Measurements from ENCODE around the gene SMAD1.

SMAD1 gene

DNA sequence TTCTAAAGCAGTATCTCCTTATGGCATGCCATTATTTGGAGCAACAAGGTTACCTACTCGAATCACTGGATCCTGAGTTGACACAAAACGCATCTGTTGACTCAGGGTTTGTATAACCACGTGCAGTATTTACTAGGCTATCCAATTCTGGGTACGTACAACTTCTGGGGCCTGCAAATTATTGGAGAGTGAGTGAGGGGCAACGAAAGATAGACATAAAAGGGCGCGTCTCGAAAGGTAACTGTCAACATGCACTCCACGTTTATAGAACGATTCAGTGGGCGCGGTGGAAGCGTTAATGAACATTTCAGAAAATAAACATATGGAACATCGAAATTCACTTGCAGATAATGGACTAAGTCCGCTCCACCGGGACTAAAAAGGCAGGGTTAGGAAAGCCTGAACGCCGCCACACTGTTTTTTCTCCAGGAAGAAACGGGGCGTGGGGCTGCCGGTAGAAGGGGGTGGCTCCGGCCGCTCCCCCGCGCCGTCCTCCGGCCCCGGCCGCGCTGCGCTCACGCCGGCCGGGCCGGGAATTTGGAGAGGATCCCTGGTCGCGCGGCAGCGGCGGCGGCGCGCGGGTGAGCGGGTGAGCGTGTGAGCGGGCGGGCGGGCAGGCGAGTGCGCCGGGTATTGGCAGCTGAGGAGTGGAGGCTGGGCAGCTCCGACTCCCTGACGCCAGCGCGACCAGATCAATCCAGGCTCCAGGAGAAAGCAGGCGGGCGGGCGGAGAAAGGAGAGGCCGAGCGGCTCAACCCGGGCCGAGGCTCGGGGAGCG lies at the start of gene SMAD1:
SMAD1 (plus strand) TSS at position 690 of the 778 bp plus-strand sequence. CDS start 32,761 bp downstream, outside the sequence.
- TF ChIP-seq, protein P1, sequence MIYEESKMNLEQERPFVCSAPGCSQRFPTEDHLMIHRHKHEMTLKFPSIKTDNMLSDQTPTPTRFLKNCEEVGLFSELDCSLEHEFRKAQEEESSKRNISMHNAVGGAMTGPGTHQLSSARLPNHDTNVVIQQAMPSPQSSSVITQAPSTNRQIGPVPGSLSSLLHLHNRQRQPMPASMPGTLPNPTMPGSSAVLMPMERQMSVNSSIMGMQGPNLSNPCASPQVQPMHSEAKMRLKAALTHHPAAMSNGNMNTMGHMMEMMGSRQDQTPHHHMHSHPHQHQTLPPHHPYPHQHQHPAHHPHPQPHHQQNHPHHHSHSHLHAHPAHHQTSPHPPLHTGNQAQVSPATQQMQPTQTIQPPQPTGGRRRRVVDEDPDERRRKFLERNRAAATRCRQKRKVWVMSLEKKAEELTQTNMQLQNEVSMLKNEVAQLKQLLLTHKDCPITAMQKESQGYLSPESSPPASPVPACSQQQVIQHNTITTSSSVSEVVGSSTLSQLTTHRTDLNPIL (CRISPR knock-in tag; IDR thresholded peaks at IDR 0.05; ENCODE audit: low read depth), result no peak
- TF ChIP-seq RARB (CRISPR knock-in tag; IDR thresholded peaks at IDR 0.05), result no peak
- no peak for TF ChIP-seq ZC3H10 (CRISPR knock-in tag; IDR thresholded peaks at IDR 0.05)
- TF ChIP-seq CSDC2 (CRISPR knock-in tag; IDR thresholded peaks at IDR 0.05), result no peak
- no peak for TF ChIP-seq OSR1 (CRISPR knock-in tag; IDR thresholded peaks at IDR 0.05)
- no peak for TF ChIP-seq ESRRG (CRISPR knock-in tag; IDR thresholded peaks at IDR 0.05)
- TF ChIP-seq TOX (CRISPR knock-in tag; IDR thresholded peaks at IDR 0.05; ENCODE audit: borderline replicate concordance), result no peak
- TF ChIP-seq GLIS3 (CRISPR knock-in tag; IDR thresholded peaks at IDR 0.05), result no peak
- TF ChIP-seq, protein P2, sequence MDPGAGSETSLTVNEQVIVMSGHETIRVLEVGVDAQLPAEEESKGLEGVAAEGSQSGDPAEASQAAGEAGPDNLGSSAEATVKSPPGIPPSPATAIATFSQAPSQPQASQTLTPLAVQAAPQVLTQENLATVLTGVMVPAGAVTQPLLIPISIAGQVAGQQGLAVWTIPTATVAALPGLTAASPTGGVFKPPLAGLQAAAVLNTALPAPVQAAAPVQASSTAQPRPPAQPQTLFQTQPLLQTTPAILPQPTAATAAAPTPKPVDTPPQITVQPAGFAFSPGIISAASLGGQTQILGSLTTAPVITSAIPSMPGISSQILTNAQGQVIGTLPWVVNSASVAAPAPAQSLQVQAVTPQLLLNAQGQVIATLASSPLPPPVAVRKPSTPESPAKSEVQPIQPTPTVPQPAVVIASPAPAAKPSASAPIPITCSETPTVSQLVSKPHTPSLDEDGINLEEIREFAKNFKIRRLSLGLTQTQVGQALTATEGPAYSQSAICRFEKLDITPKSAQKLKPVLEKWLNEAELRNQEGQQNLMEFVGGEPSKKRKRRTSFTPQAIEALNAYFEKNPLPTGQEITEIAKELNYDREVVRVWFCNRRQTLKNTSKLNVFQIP (CRISPR knock-in tag; IDR thresholded peaks at IDR 0.05; ENCODE audit: borderline replicate concordance, low read depth), result no peak
- TF ChIP-seq, protein P3, sequence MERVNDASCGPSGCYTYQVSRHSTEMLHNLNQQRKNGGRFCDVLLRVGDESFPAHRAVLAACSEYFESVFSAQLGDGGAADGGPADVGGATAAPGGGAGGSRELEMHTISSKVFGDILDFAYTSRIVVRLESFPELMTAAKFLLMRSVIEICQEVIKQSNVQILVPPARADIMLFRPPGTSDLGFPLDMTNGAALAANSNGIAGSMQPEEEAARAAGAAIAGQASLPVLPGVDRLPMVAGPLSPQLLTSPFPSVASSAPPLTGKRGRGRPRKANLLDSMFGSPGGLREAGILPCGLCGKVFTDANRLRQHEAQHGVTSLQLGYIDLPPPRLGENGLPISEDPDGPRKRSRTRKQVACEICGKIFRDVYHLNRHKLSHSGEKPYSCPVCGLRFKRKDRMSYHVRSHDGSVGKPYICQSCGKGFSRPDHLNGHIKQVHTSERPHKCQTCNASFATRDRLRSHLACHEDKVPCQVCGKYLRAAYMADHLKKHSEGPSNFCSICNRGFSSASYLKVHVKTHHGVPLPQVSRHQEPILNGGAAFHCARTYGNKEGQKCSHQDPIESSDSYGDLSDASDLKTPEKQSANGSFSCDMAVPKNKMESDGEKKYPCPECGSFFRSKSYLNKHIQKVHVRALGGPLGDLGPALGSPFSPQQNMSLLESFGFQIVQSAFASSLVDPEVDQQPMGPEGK (CRISPR knock-in tag; IDR thresholded peaks at IDR 0.05; ENCODE audit: borderline replicate concordance), result no peak
- ATAC-seq, result peak; percentile 90

DNA sequence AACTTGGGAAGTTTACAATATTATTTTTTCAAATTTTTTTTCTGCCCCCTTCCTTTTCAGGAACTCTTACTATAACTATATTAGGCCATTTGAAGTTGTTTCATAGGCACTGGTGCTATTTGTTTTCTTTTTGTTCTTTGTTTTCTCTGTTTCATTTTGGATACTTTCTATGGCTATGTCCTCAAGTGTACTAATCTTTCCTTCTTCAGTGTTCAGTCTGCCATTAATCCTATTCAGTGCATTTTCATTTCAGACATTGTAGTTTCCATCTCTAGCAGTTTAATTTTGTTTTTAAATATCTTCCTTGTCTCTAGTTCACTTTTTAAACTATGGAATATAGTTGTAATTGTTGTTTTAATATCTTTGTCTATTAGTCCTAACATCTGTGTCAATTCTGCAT lies 48.0 kb upstream of the SMAD1 start:
- no peak for ATAC-seq

DNA sequence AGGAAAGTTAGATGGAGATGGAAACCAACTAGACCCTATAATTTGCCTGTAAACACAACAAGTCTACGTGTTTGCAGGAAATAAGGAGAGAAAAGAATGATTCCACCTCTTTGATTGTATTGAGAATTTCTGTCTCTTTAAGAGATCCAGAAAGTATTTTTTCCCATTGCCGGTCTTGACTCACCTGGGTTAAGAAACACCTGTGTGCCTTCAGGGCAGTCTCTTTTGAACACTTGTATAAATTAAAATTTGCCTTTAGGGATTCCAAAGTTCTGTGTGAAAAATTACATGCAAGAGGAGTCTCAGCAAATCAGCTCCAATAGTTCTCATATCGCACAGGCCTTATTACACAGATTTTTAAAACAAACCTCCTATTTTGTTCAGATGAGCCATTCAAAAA lies 46.0 kb upstream of the SMAD1 start:
- ATAC-seq, result no peak
- TF ChIP-seq ZC3H10 (CRISPR knock-in tag; IDR thresholded peaks at IDR 0.05), result no peak
- no peak for TF ChIP-seq GLIS3 (CRISPR knock-in tag; IDR thresholded peaks at IDR 0.05)
- no peak for TF ChIP-seq ZNF70 (CRISPR knock-in tag; IDR thresholded peaks at IDR 0.05)
- TF ChIP-seq, protein P4, sequence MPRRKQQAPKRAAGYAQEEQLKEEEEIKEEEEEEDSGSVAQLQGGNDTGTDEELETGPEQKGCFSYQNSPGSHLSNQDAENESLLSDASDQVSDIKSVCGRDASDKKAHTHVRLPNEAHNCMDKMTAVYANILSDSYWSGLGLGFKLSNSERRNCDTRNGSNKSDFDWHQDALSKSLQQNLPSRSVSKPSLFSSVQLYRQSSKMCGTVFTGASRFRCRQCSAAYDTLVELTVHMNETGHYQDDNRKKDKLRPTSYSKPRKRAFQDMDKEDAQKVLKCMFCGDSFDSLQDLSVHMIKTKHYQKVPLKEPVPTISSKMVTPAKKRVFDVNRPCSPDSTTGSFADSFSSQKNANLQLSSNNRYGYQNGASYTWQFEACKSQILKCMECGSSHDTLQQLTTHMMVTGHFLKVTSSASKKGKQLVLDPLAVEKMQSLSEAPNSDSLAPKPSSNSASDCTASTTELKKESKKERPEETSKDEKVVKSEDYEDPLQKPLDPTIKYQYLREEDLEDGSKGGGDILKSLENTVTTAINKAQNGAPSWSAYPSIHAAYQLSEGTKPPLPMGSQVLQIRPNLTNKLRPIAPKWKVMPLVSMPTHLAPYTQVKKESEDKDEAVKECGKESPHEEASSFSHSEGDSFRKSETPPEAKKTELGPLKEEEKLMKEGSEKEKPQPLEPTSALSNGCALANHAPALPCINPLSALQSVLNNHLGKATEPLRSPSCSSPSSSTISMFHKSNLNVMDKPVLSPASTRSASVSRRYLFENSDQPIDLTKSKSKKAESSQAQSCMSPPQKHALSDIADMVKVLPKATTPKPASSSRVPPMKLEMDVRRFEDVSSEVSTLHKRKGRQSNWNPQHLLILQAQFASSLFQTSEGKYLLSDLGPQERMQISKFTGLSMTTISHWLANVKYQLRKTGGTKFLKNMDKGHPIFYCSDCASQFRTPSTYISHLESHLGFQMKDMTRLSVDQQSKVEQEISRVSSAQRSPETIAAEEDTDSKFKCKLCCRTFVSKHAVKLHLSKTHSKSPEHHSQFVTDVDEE (CRISPR knock-in tag; IDR thresholded peaks at IDR 0.05), result no peak
- no peak for TF ChIP-seq ZNF8 (CRISPR knock-in tag; IDR thresholded peaks at IDR 0.05)
- no peak for TF ChIP-seq OSR1 (CRISPR knock-in tag; IDR thresholded peaks at IDR 0.05)
- TF ChIP-seq, protein P3 (CRISPR knock-in tag; IDR thresholded peaks at IDR 0.05; ENCODE audit: borderline replicate concordance), result no peak
- no peak for TF ChIP-seq RARB (CRISPR knock-in tag; IDR thresholded peaks at IDR 0.05)
- no peak for TF ChIP-seq ZNF565 (CRISPR knock-in tag; conservative IDR thresholded peaks at IDR 0.05; ENCODE audit: low read depth)
- TF ChIP-seq CSDC2 (CRISPR knock-in tag; IDR thresholded peaks at IDR 0.05), result no peak
- TF ChIP-seq, protein P5, sequence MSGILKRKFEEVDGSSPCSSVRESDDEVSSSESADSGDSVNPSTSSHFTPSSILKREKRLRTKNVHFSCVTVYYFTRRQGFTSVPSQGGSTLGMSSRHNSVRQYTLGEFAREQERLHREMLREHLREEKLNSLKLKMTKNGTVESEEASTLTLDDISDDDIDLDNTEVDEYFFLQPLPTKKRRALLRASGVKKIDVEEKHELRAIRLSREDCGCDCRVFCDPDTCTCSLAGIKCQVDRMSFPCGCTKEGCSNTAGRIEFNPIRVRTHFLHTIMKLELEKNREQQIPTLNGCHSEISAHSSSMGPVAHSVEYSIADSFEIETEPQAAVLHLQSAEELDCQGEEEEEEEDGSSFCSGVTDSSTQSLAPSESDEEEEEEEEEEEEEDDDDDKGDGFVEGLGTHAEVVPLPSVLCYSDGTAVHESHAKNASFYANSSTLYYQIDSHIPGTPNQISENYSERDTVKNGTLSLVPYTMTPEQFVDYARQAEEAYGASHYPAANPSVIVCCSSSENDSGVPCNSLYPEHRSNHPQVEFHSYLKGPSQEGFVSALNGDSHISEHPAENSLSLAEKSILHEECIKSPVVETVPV (CRISPR knock-in tag; IDR thresholded peaks at IDR 0.05), result no peak
- TF ChIP-seq ISL1 (CRISPR knock-in tag; IDR thresholded peaks at IDR 0.05), result no peak
- no peak for TF ChIP-seq PPARA (CRISPR knock-in tag; IDR thresholded peaks at IDR 0.05; ENCODE audit: borderline replicate concordance)
- no peak for TF ChIP-seq ZFP3 (CRISPR knock-in tag; IDR thresholded peaks at IDR 0.05)
- TF ChIP-seq ESRRG (CRISPR knock-in tag; IDR thresholded peaks at IDR 0.05), result no peak
- no peak for TF ChIP-seq BACH2 (CRISPR knock-in tag; IDR thresholded peaks at IDR 0.05; ENCODE audit: borderline replicate concordance)
- TF ChIP-seq TCF4 (CRISPR knock-in tag; IDR thresholded peaks at IDR 0.05; ENCODE audit: borderline replicate concordance), result no peak
- TF ChIP-seq ARNTL (CRISPR knock-in tag; IDR thresholded peaks at IDR 0.05; ENCODE audit: borderline replicate concordance, low read depth), result no peak

More for the DNA sequence above, 48.0 kb upstream of the SMAD1 start:
- TF ChIP-seq ZFP30 (CRISPR knock-in tag; IDR thresholded peaks at IDR 0.05) (peak; percentile 93), ZNF70 (CRISPR knock-in tag; IDR thresholded peaks at IDR 0.05) (no peak)
- TF ChIP-seq, protein P3 (CRISPR knock-in tag; IDR thresholded peaks at IDR 0.05; ENCODE audit: borderline replicate concordance), result no peak
